ENCODE data around the gene SERGEF. TPM values are rescaled to one million over a fixed set of nuclear protein-coding genes. Genes with fewer than 3 reads are reported as not detected.

The SERGEF gene
- polyA plus RNA-seq, 3 donors: 14.3 to 33.7 (median 33.3) TPM

GRCh38 chr11:17845431-17845881 lies 167.4 kb downstream of the SERGEF start:
- Histone ChIP-seq H3K4me3 (replicated peaks in 1 of 3; ENCODE audit: low read depth in 2 of 3, low read length in 3 of 3) (no peak overlapping the region), H3K4me1 (ENCODE audit: control insufficient read depth in 1 of 2, insufficient read depth in 2 of 2, low read length in 2 of 2) (no peaks in the 10 kb centered on the region), H3K9me3 (replicated peaks in 1 of 2; ENCODE audit: control insufficient read depth in 1 of 2, insufficient read depth in 1 of 2, low read length in 2 of 2) (no peaks in the 10 kb centered on the region), H3K27me3 (ENCODE audit: control insufficient read depth in 2 of 2, insufficient read depth in 2 of 2, low read length in 2 of 2) (no peaks in the 10 kb centered on the region), H2AFZ (ENCODE audit: insufficient read depth, low read depth, low read length, poor library complexity, severe bottlenecking) (no peak overlapping the region), H3K9ac (ENCODE audit: insufficient read depth, low read length, poor library complexity, severe bottlenecking) (no peak overlapping the region), H3K36me3 (replicated peaks in 1 of 2; ENCODE audit: control insufficient read depth in 1 of 2, insufficient read depth in 2 of 2, low read length in 2 of 2) (no peaks in the 10 kb centered on the region), H4K20me1 (ENCODE audit: insufficient read depth, low read length) (no peaks in the 10 kb centered on the region), H3K79me2 (ENCODE audit: insufficient read depth, low read length) (no peaks in the 10 kb centered on the region), H3K27ac (ENCODE audit: low read depth in 1 of 2, low read length in 2 of 2) (no peak overlapping the region), H3K4me2 (replicated peaks; ENCODE audit: extremely low read depth, low read length, poor library complexity, severe bottlenecking) (no peak overlapping the region)
- Mint-ChIP-seq H3K36me3 (peaks cover 8% of the 10 kb centered on the region in 2 donors), H3K4me3 (no peak overlapping the region), H3K9me3 (no peaks in the 10 kb centered on the region), H3K27me3 (ENCODE audit: low read depth in 3 of 3) (no peaks in the 10 kb centered on the region), H3K27ac (no peak overlapping the region), H3K4me1 (no peaks in the 10 kb centered on the region)
- intact Hi-C loops (cut with micrococcal nuclease): no loop called here
- no peak for DNase-seq
- TF ChIP-seq CTCF (IDR thresholded peaks at IDR 0.05): no peak

- intact Hi-C loops (cut with micrococcal nuclease): no loop called here
- DNase-seq: no peak
- Histone ChIP-seq H3K4me2 (replicated peaks; ENCODE audit: extremely low read depth, low read length, poor library complexity, severe bottlenecking) (no peak overlapping the region), H3K9ac (ENCODE audit: insufficient read depth, low read length, poor library complexity, severe bottlenecking) (no peak overlapping the region), H3K27me3 (ENCODE audit: control insufficient read depth in 2 of 2, insufficient read depth in 2 of 2, low read length in 2 of 2) (no peaks in the 10 kb centered on the region), H3K9me3 (replicated peaks in 1 of 2; ENCODE audit: control insufficient read depth in 1 of 2, insufficient read depth in 1 of 2, low read length in 2 of 2) (no peaks in the 10 kb centered on the region), H3K79me2 (ENCODE audit: insufficient read depth, low read length) (no peaks in the 10 kb centered on the region), H4K20me1 (ENCODE audit: insufficient read depth, low read length) (no peaks in the 10 kb centered on the region), H3K4me1 (ENCODE audit: control insufficient read depth in 1 of 2, insufficient read depth in 2 of 2, low read length in 2 of 2) (no peaks in the 10 kb centered on the region), H3K27ac (ENCODE audit: low read depth in 1 of 2, low read length in 2 of 2) (no peak overlapping the region), H3K4me3 (replicated peaks in 1 of 3; ENCODE audit: low read depth in 2 of 3, low read length in 3 of 3) (no peak overlapping the region), H2AFZ (ENCODE audit: insufficient read depth, low read depth, low read length, poor library complexity, severe bottlenecking) (no peak overlapping the region), H3K36me3 (replicated peaks in 1 of 2; ENCODE audit: control insufficient read depth in 1 of 2, insufficient read depth in 2 of 2, low read length in 2 of 2) (no peaks in the 10 kb centered on the region)
- no peaks in the 10 kb centered on the region for H3K4me1 Mint-ChIP-seq
- H3K27me3 Mint-ChIP-seq (ENCODE audit: low read depth in 3 of 3): no peaks in the 10 kb centered on the region
- no peaks in the 10 kb centered on the region for H3K9me3 Mint-ChIP-seq
- H3K4me3 Mint-ChIP-seq: no peak overlapping the region
- no peak overlapping the region for H3K27ac Mint-ChIP-seq
- H3K36me3 Mint-ChIP-seq: no peaks in the 10 kb centered on the region
- TF ChIP-seq CTCF (IDR thresholded peaks at IDR 0.05): no peak
- WGBS (ENCODE audit: insufficient coverage): 100% methylated on average over 1 of the region's 4 CpGs
Measured at GRCh38 chr11:17840101-17840548, 172.7 kb downstream of the SERGEF start.

All from CD14-positive monocyte (primary cell).